Bone marrow (tissue), 2 donors: ENCODE results near the gene CTXN1.
"Not testable (repeated sequence)": the region's sequence is repeated elsewhere in the genome, so short reads cannot be mapped to it uniquely, and the experiment has no call there.

Experiments
- DNase-seq, 2 donors: peaks; one replicate each; lab custom pipeline; 2025; lab: John Stamatoyannopoulos, UW

Gene CTXN1

GRCh38 chr19:7926021-7926726 lies at the start of gene CTXN1:
TSS of gene CTXN1 (minus strand) at chr19:7926135. CDS start at chr19:7925538, 597 bp downstream.
- peak in 1 of 2 donors; percentile 37 for DNase-seq

- no peak for DNase-seq
Measured at GRCh38 chr19:7975037-7975436, 49.1 kb upstream of the CTXN1 start.

- no peak for DNase-seq
Measured at GRCh38 chr19:7973883-7974282, 47.9 kb upstream of the CTXN1 start.

GRCh38 chr19:7971553-7972520 lies 45.9 kb upstream of the CTXN1 start:
- no peak for DNase-seq

GRCh38 chr19:7970716-7971448 lies 44.9 kb upstream of the CTXN1 start:
- DNase-seq: peak in 1 of 2 donors; percentile 4

GRCh38 chr19:7969555-7969939 lies 43.6 kb upstream of the CTXN1 start:
- DNase-seq: no peak

- DNase-seq: no peak
Measured at GRCh38 chr19:7968796-7969554, 43.0 kb upstream of the CTXN1 start.

GRCh38 chr19:7968008-7968795 lies 42.3 kb upstream of the CTXN1 start:
- DNase-seq: no peak

GRCh38 chr19:7965921-7966665 lies 40.2 kb upstream of the CTXN1 start:
- DNase-seq: no peak

GRCh38 chr19:7965259-7965841 lies 39.4 kb upstream of the CTXN1 start:
- DNase-seq: no peak

GRCh38 chr19:7963566-7963965 lies 37.6 kb upstream of the CTXN1 start:
- no peak for DNase-seq

- DNase-seq: no peak
Measured at GRCh38 chr19:7962644-7963268, 36.8 kb upstream of the CTXN1 start.

GRCh38 chr19:7961920-7962626 lies 36.1 kb upstream of the CTXN1 start:
- no peak for DNase-seq

GRCh38 chr19:7961082-7961481 lies 35.1 kb upstream of the CTXN1 start:
- not testable (repeated sequence) for DNase-seq

- DNase-seq: no peak
Measured at GRCh38 chr19:7959211-7959610, 33.3 kb upstream of the CTXN1 start.

- DNase-seq: no peak
Measured at GRCh38 chr19:7955696-7956095, 29.8 kb upstream of the CTXN1 start.

GRCh38 chr19:7953576-7953975 lies 27.6 kb upstream of the CTXN1 start:
- no peak for DNase-seq

GRCh38 chr19:7953060-7953459 lies 27.1 kb upstream of the CTXN1 start:
- no peak for DNase-seq

- DNase-seq: no peak
Measured at GRCh38 chr19:7947939-7948338, 22.0 kb upstream of the CTXN1 start.
